Endothelial cell of umbilical vein (primary cell): ENCODE measurements around the gene TSTD1. TPM values are rescaled to one million over a fixed set of nuclear protein-coding genes. Genes with fewer than 3 reads are reported as not detected.

Experiments
- BruUV-seq: library from RNA; stranded (reverse); fragments of 400-500 nt; replicated peaks from 2 replicates; lab custom pipeline; 2021; lab: Mats Ljungman, UMichigan
- CTCF ChIA-PET: fragments of 300-600, 350-600 bp; sonication (Branson Sonifier 250); formaldehyde crosslinking; loops from one replicate; lab custom pipeline; 2021; ENCODE audit warnings: antibody characterized with exemption, inconsistent platforms; lab: Charles Lee
- POLR2A ChIA-PET: fragments of 300-600, 350-600 bp; sonication (Branson Sonifier 250); formaldehyde crosslinking; loops from one replicate; lab custom pipeline; 2021; ENCODE audit warnings: antibody characterized with exemption, inconsistent platforms; lab: Charles Lee
- DNase-seq: peaks from one replicate; pipeline ENCODE4 v3.0.0-alpha.2; 2011; ENCODE audit warnings: low read depth, low spot score
- FAIRE-seq: peaks from 2 replicates; lab custom pipeline; 2011; peaks lifted over from hg19 to GRCh38; lab: Jason Lieb, UNC
- H2AFZ ChIP-seq: 2 replicates; pipeline ENCODE4 v1.6.0; 2012; ENCODE audit warnings: low read depth, low read length, control low read depth, inconsistent platforms
- H3K27ac ChIP-seq: 2 replicates; pipeline ENCODE4 v1.5.1; 2011; ENCODE audit warnings: low read depth, mild to moderate bottlenecking, control low read depth, low read length, moderate library complexity; ENCODE audit not compliant: insufficient read depth
- H3K27me3 ChIP-seq, 2 experiments: 2 replicates each; pipeline versions ENCODE4 v1.6.0 to v1.6.1; 2011; ENCODE audit warnings: low read length in 2 of 2, mixed read lengths in 1 of 2; ENCODE audit not compliant: control insufficient read depth in 2 of 2, insufficient read depth in 2 of 2
- H3K36me3 ChIP-seq, 2 experiments: 2 replicates in 1 of 2; 3 replicates in 1 of 2; pipeline ENCODE4 v1.5.1; 2011; ENCODE audit warnings: low read length in 2 of 2, mild to moderate bottlenecking in 1 of 2, moderate library complexity in 1 of 2; ENCODE audit not compliant: control insufficient read depth in 2 of 2, insufficient read depth in 2 of 2; ENCODE audit errors: extremely low read depth in 1 of 2
- H3K4me1 ChIP-seq: 3 replicates; pipeline ENCODE4 v1.5.1; 2011; ENCODE audit warnings: mild to moderate bottlenecking, low read length; ENCODE audit not compliant: control insufficient read depth, insufficient read depth; ENCODE audit errors: extremely low read depth
- H3K4me2 ChIP-seq: 2 replicates; pipeline ENCODE4 v1.6.1; 2011; ENCODE audit warnings: low read length, control low read depth, mixed read lengths; ENCODE audit not compliant: insufficient read depth
- H3K4me3 ChIP-seq, 3 experiments: fragments of 200-600 bp in 1 of 3; sonication (generic), shearing (Covaris generic) in 1 of 3; replicated peaks in 1 of 3; 2 replicates each; pipeline ENCODE4 v1.5.1; 2011 to 2016; ENCODE audit warnings: control low read depth in 3 of 3, low read length in 3 of 3, mild to moderate bottlenecking in 2 of 3, inconsistent platforms in 1 of 3, low read depth in 1 of 3, moderate library complexity in 1 of 3; ENCODE audit not compliant: insufficient read depth in 1 of 3
- H3K79me2 ChIP-seq: 2 replicates; pipeline ENCODE4 v1.6.0; 2012; ENCODE audit warnings: low read length, inconsistent platforms; ENCODE audit not compliant: control insufficient read depth, insufficient read depth
- H3K9ac ChIP-seq: replicated peaks from 2 replicates; pipeline ENCODE3; 2011; ENCODE audit warnings: low read length, control low read depth; ENCODE audit not compliant: insufficient read depth; ENCODE audit errors: extremely low read depth
- H3K9me1 ChIP-seq: replicated peaks from 3 replicates; pipeline ENCODE4 v1.6.0; 2011; ENCODE audit warnings: mild to moderate bottlenecking, low read length; ENCODE audit not compliant: control insufficient read depth, insufficient read depth; ENCODE audit errors: extremely low read depth
- H3K9me3 ChIP-seq: replicated peaks from 2 replicates; pipeline ENCODE4 v1.5.1; 2012; ENCODE audit warnings: low read length, inconsistent platforms; ENCODE audit not compliant: control insufficient read depth, insufficient read depth
- H4K20me1 ChIP-seq: replicated peaks from 2 replicates; pipeline ENCODE3; 2011; ENCODE audit warnings: mild to moderate bottlenecking, low read length; ENCODE audit not compliant: control insufficient read depth, insufficient read depth; ENCODE audit errors: extremely low read depth
- EZH2 ChIP-seq: IDR thresholded peaks from 2 replicates; pipeline ENCODE4 v1.6.1; 2012; ENCODE audit warnings: borderline replicate concordance, low read depth, mild to moderate bottlenecking, moderate library complexity, low read length, inconsistent platforms; ENCODE audit not compliant: severe bottlenecking
- GATA2 ChIP-seq: IDR thresholded peaks from 2 replicates; pipeline ENCODE4 v1.7.0; 2011; ENCODE audit warnings: low read depth, mild to moderate bottlenecking, moderate library complexity, mixed read lengths, low read length; ENCODE audit not compliant: insufficient read length, insufficient read depth
- JUN ChIP-seq: IDR thresholded peaks from 2 replicates; pipeline ENCODE4 v1.6.1; 2011; ENCODE audit warnings: borderline replicate concordance, low read depth; ENCODE audit not compliant: insufficient read length, insufficient read depth
- MAX ChIP-seq: IDR thresholded peaks from 2 replicates; pipeline ENCODE4 v1.6.1; 2011; ENCODE audit not compliant: insufficient read depth, insufficient read length
- MYC ChIP-seq: IDR thresholded peaks from one replicate; pipeline ENCODE4 v1.6.1; 2011; ENCODE audit warnings: mild to moderate bottlenecking, low read depth, low read length
- POLR2AphosphoS5 ChIP-seq: IDR thresholded peaks from 2 replicates; pipeline ENCODE4 v1.6.1; 2012; ENCODE audit warnings: low read depth, mild to moderate bottlenecking, control low read depth, low read length, moderate library complexity; ENCODE audit not compliant: insufficient read depth
- dilution Hi-C: fragments of 300-500 bp; cut with MboI; formaldehyde crosslinking; loops from one replicate; pipeline ENCODE4 v1.15.0; 2019; ENCODE audit warnings: low sequenced_read_pairs; ENCODE audit not compliant: extremely low pct_ligation_motif_present
- intact Hi-C: fragments of 100-400 bp; cut with micrococcal nuclease; formaldehyde crosslinking; loops from one replicate; pipeline ENCODE4 v1.10.0; 2022
- polyA plus RNA-seq, 4 experiments: library from polyadenylated mRNA; depleted of rRNA in 3 of 4; stranded (reverse) in 3 of 4; unstranded in 1 of 4; fragments of >200 nt; gene quantifications; 2 replicates each; pipeline versions ENCODE4 v1.2.1 to v1.2.3, GENCODE V29; 2011 to 2012; ENCODE audit warnings: missing spikeins in 1 of 4
- total RNA-seq: library from RNA; stranded (reverse); gene quantifications from 2 replicates; pipeline ENCODE4 v1.2.3, GENCODE V29; 2021

TSTD1 gene
- total and polyA plus RNA-seq, 2 donors (not counting 3 experiments of a cell fraction or from before 2014, with no cell fraction given) = 8.9 to 39.1 TPM

DNA sequence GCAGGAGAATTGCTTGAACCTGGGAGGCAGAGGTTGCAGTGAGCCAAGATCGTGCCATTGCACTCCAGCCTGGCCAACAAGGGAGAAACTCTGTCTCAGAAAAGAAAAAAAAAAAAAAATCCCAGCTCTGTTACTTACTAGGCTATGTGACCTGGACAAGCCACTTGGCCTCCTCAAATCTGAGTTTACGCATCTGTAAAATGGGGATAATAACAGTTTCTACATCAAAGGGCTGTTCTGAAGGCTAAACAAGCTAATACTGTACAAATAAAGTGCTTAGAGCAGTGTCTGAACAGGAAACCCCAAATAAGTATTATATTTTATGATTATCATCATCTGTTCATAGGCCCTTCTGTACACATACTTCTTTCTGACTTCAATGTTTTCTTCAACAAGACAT, 31.4 kb downstream of the TSTD1 start:
- Histone ChIP-seq H3K79me2 (peaks cover 30% of the 10 kb centered on the region), H3K36me3 (no peaks in the 10 kb centered on the region), H3K4me2 (no peak overlapping the region), H3K4me3 (no peak overlapping the region), H3K4me1 (peaks cover 6% of the 10 kb centered on the region), H2AFZ (no peak overlapping the region), H3K9ac (no peak overlapping the region), H3K9me1 (no peaks in the 10 kb centered on the region), H4K20me1 (no peaks in the 10 kb centered on the region), H3K27me3 (no peaks in the 10 kb centered on the region), H3K27ac (no peak overlapping the region), H3K9me3 (no peaks in the 10 kb centered on the region)
- dilution Hi-C loops = no loop called here
- ChIA-PET CTCF (interaction anchor here (0.9 to 3.9 kb wide), 2 partner anchors 10 to 34 kb away, joined by 4 to 25 read pairs; no protein-coding TSS in a partner anchor), POLR2A (no interaction called here)
- BruUV-seq = no TSS peak
- no peak for TF ChIP-seq POLR2AphosphoS5
- TF ChIP-seq JUN = no peak
- TF ChIP-seq MAX = no peak
- no peak for TF ChIP-seq EZH2
- intact Hi-C loops = no loop called here
- no peak for DNase-seq
- FAIRE-seq = no peak

DNA sequence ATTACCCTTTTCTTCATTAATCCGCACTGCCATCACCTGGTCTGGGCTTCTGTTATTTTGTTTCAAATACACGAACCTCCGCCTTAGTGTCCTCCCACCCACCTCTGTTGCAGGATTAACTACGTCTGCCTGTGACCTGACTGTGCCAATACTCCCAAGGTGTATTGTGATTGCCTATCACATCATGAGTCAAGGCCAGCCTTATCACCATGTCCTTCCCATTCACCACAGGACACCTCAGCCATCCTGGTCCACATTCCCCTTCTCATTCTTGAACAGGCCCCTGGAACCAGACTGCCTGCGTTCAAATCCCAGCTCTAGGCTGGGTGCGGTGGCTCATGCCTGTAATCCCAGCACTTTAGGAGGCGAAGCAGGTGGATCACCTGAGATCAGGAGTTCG, 32.2 kb downstream of the TSTD1 start:
- DNase-seq = no peak
- Histone ChIP-seq H3K36me3 (no peaks in the 10 kb centered on the region), H3K79me2 (peaks cover 24% of the 10 kb centered on the region), H3K4me1 (no peaks in the 10 kb centered on the region), H3K4me2 (no peak overlapping the region), H3K27me3 (no peaks in the 10 kb centered on the region), H3K9me3 (no peaks in the 10 kb centered on the region), H3K4me3 (no peak overlapping the region), H4K20me1 (no peaks in the 10 kb centered on the region), H3K9me1 (no peaks in the 10 kb centered on the region), H2AFZ (no peak overlapping the region), H3K27ac (no peak overlapping the region), H3K9ac (no peak overlapping the region)
- no TSS peak for BruUV-seq
- no peak for FAIRE-seq
- ChIA-PET POLR2A (no interaction called here), CTCF (interaction anchor here (0.9 to 3.9 kb wide), 2 partner anchors 9 to 35 kb away, joined by 4 to 25 read pairs; no protein-coding TSS in a partner anchor)
- intact Hi-C loops (no loop called here), dilution Hi-C loops (no loop called here)
- TF ChIP-seq POLR2AphosphoS5 (no peak), MYC (no peak), GATA2 (no peak)
